K562 (cell line): Measurements from ENCODE around the gene SDC3. TPM values are rescaled to one million over a fixed set of nuclear protein-coding genes. Genes with fewer than 3 reads are reported as not detected.

Experiments used
- BRD9 ChIP-seq: fragments of 450-650 bp; IDR thresholded peaks from 2 replicates; pipeline ENCODE4 v1.6.1; 2018; ENCODE audit warnings: low read depth; ENCODE audit not compliant: partially characterized antibody
- CHD7 ChIP-seq: fragments of 200-600 bp; sonication (generic); IDR thresholded peaks from one replicate; pipeline ENCODE4 v1.6.1; 2012; ENCODE audit warnings: mild to moderate bottlenecking, low read depth, low read length, inconsistent platforms
- RBM25 ChIP-seq: fragments of 200-400 bp; formaldehyde crosslinking; IDR thresholded peaks from 2 replicates; pipeline ENCODE4 v1.6.1; 2018; ENCODE audit warnings: low read length, low read depth, moderate library complexity; ENCODE audit not compliant: severe bottlenecking
- RCOR1 ChIP-seq, 2 experiments: IDR thresholded peaks; 2 replicates each; pipeline ENCODE4 v1.6.1; 2012; ENCODE audit warnings: low read depth in 2 of 2, low read length in 2 of 2, borderline replicate concordance in 1 of 2, improper control_type of control experiment in 1 of 2
- ZBTB40 ChIP-seq, 2 experiments: fragments of 450-650 bp in 1 of 2; sonication (generic) in 1 of 2; formaldehyde crosslinking in 1 of 2; IDR thresholded peaks; 2 replicates each; pipeline versions ENCODE4 v1.7.1 to v1.9.0; 2016 to 2022; ENCODE audit warnings: inconsistent platforms in 1 of 2, mild to moderate bottlenecking in 1 of 2, missing genetic modification reagents in 1 of 2
- polyA plus RNA-seq, 8 experiments: library from polyadenylated mRNA; depleted of rRNA in 4 of 8; stranded (reverse) in 5 of 8; unstranded in 3 of 8; fragments of >200 nt; fragmentation: Nextera tagmentation in 2 of 8; fragmentation: Illumina TruSeq in 1 of 8; extraction: Ambion mirVana in 2 of 8; extraction: Trizol in 1 of 8; gene quantifications; 2 replicates each; pipeline versions ENCODE4 v1.2.1 to v1.2.3, GENCODE V29; 2011 to 2014; ENCODE audit warnings: inconsistent platforms in 1 of 8, missing spikeins in 1 of 8
- total RNA-seq, 7 experiments: library from RNA; depleted of rRNA in 6 of 7; stranded (reverse); fragments of >200 nt in 6 of 7; fragmentation: Illumina TruSeq in 2 of 7; extraction: Trizol in 2 of 7; gene quantifications; 2 replicates each; pipeline versions ENCODE4 v1.2.1 to v1.2.3, GENCODE V29; 2011 to 2021; ENCODE audit warnings: low replicate concordance in 1 of 7

Gene SDC3
- total and polyA plus RNA-seq, 9 of the 15 experiments (the other 6 are each of a cell fraction or from before 2014, with no cell fraction given) = 0.38 to 44.1 (median 12.1) TPM

GRCh38 chr1:30890502-30891226 is 17.9 kb downstream of the SDC3 start (continued):
- TF ChIP-seq CHD7 (no peak), BRD9 (peak; percentile 35), ZBTB40 (IDR thresholded peaks at IDR 0.05) (peak; percentile 82), ZBTB40 (CRISPR knock-in tag; IDR thresholded peaks at IDR 0.05) (peak; percentile 74; the same call in 1 of the 2 replicates), RCOR1 (IDR thresholded peaks at IDR 0.05; ENCODE audit: borderline replicate concordance in 1 of 2, low read depth in 2 of 2, low read length in 2 of 2) (peak in 1 of 2 experiments; percentile 63; a peak in 2 of 4 replicates), RBM25 (peak; percentile 94)
